Stimulated activated CD4-positive, alpha-beta T cell treated with anti-CD3 and anti-CD28 coated beads, Interleukin-2, amount 100 ng/mL, for 4 hours (primary cell): ENCODE measurements around the gene PADI2.
A peak's percentile ranks its signal among the peaks of the same experiment; 100 is the strongest.

Experiments used
- DNase-seq: peaks from one replicate; pipeline ENCODE4 v3.0.0-alpha.2; 2020; ENCODE audit warnings: low read depth

Gene PADI2

DNA sequence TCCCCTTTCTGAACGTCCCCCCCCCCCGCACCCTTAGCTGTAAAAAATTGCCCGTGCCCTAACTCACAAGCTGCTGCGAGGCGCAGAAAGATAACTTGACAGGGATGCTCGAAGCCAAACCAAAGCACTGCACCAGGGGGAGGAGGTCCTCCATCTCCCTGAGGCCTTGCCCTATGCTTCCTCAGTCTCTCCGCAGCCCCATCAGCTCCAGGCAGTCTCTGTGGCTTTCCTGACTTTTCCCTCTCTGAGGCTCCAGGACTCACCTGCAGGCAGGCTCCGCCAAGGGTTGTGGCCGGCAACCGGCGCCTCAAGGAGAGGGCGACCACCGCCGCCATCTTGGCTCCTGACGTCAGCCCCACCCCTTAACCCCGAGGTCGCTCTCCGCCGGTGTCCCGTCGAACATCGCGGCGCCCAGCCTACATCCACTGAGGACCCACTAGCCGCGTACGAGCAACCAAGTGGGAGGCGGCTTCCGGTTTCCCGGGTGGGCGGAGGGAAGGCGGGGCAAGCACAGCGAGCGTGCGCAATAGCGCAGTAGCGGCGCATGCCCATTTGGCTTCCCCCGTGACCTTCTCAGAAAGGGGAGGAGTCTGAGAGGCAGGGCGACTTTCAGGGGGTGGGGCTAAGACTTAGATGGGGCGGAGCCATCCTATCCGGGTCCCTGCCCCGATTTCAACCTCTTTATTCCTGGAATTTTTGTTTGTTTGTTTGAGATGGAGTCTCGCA lies 65.4 kb downstream of the PADI2 start, which contains the start of gene SDHB:
TSS of gene SDHB (minus strand) at position 348 of the 726 bp plus-strand sequence. CDS start at position 335, 13 bp downstream.
- peak; percentile 98 for DNase-seq

GRCh38 chr1:17053086-17053684 lies 66.1 kb downstream of the PADI2 start:
- DNase-seq: no peak

- no peak for DNase-seq
Measured at GRCh38 chr1:17052641-17053040, 66.6 kb downstream of the PADI2 start.

- no peak for DNase-seq
Measured at GRCh38 chr1:17052038-17052437, 67.2 kb downstream of the PADI2 start.

DNA sequence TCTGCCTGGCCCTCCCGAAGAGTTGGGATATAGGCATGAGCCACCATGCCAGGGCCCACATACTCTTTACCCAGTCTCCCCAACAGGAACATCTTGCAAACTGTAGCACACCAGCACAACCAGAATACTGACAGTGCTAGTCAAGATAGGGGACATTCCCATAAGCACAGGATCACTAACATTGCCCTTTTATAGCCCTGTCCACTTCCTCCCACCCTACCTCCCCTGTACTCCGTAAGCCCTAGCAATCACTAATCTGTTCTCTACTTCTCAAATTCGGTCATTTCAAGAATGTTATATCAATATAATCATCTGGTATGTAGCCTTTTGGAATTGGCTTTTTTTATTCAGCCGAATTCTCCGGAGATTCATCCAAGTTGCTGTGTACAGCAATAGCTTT lies 71.3 kb downstream of the PADI2 start:
- no peak for DNase-seq

DNA sequence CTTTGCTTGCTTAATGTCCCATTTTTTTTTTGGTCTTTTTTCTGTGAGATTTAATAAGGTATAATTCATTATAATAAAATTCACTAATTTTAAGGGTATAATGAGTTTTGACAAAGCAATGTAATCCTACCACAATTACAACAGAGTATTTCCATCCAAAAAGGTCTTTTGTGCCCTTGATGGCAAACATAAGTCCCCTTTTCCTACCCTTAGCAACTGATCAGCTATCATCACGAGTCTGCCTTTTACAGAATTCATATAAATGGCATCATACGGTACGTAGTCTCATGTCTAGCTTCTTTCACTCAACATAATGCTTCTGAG lies 73.0 kb downstream of the PADI2 start:
- DNase-seq: no peak

DNA sequence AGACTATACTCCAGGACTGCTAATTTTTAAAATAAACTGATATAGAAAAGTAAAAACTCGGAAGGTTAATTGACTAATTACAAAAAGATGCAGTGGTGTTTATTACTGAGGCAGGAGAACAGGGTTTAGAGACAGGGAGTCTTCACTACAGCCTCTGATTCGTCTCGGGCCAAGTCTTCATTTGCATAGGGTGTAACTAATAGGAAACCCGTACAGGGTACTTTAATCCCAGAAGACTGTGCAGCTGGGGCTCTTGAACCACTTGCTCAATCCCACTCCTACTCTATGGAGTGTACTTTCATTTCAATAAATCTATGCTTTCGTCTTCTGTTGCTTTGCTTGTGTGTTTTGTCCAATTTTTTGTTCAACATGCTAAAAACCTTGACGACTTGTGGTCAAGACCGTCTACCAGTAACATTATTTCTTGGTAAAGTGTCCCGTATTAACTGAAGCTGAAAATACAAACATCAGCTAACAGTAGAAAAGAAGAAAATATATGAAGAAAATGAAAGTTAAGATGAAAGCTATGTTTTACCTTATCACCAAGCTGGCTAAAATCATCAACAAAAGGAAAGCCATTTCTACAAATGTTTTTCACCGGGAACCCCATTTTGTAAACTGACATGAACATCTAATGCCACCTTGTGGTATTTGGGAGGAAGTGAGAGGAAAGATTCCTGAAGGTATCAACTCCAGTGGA lies 73.5 kb downstream of the PADI2 start:
- DNase-seq: no peak

DNA sequence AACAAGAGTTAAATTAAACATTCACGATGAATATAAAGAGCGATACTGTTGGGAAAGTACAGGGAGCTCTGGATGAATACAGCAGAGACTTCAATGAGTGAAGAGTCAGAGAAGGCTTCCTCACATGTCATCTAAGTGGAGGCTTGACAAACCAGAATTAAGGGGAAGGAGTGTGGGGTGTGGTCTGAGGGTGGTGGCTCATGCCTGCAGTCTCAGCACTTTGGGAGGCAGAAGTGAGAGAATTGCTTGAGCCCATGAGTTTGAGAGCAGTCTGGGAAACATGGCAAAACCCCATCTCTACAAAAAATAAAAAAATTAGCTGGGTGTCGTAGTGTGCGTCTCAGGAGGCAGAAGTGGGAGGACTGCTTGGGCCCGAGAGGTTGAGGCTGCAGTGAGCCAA lies 74.1 kb downstream of the PADI2 start:
- DNase-seq: no peak

DNA sequence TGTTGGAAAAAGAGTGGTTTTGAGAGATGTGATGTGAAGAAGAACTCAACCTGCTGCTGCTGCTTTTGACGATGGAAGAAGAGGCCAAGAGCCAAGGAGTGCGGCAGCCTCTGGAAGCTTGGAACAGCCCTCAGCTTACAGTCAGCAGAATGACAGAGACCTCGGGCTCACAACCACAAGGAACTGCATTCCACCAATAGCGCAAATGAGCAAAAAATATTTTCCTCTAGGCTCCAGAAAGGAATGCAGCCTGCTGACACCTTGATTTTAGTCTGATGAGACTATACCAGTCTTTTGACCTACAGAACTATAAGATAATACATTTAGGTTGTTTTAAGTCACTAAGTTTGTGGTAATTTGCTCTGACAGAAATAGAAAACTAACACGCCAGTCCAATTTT lies 75.6 kb downstream of the PADI2 start:
- DNase-seq: no peak

DNA sequence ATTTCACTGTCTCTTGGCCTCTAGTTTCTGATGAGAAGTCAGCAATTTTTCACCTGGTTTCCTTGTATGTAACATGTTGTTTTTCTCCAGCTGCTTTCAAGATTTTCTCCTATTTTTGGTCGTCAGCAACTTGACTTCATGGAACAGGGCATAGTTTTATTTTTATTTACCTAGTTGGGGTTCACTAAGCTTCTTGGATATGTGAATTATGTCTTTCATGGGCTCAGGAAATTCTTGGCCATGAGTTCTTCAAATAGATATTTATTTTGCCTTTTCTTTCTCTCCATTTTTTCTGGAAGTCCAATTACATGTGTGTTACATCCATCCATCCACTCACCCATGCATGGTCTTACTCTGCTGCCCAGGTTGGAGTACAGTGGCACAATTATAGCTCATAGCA lies 79.1 kb downstream of the PADI2 start:
- no peak for DNase-seq

DNA sequence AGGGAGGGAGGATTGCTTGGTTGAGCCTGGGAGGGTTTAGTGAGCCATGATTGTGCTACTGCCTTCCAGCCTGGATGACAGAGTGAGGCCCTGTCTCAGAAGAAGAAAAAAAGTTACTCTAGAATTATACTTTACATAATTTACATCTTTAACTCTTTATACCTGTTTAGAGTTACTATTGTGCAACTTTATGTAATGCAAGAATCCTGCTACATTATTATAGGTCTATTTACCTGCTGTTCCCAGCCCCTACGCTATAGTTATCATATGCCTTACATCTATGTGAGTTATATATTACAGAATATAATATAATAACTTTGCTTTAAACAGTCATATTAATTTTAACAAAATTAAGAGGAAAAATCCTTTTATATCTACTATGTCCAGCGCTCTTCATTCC lies 79.7 kb downstream of the PADI2 start:
- no peak for DNase-seq

GRCh38 chr1:17033481-17033880 lies 85.8 kb downstream of the PADI2 start:
- DNase-seq: no peak

DNA sequence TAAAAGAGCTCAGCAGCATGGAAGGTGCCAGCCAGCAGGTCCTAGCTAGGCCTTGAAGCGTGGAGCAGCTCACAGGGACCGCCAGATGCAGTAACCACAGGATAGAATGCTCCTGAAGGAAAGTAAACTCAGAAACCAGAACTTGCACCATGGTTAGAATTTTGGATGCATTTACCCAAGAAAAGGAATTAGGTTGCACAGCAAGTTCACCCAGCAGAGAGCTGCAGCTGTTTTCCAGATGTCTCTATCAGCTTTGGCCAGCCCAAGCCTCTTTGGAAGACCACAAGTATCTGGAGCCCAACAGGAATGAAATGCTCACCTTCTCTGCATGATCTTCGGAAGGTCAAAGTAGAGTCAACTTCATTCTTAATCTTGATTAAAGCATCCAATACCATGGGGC lies 86.5 kb downstream of the PADI2 start:
- no peak for DNase-seq

GRCh38 chr1:17031436-17031835 lies 87.8 kb downstream of the PADI2 start:
- DNase-seq: no peak

- DNase-seq: no peak
Measured at GRCh38 chr1:17030206-17030605, 89.0 kb downstream of the PADI2 start.

DNA sequence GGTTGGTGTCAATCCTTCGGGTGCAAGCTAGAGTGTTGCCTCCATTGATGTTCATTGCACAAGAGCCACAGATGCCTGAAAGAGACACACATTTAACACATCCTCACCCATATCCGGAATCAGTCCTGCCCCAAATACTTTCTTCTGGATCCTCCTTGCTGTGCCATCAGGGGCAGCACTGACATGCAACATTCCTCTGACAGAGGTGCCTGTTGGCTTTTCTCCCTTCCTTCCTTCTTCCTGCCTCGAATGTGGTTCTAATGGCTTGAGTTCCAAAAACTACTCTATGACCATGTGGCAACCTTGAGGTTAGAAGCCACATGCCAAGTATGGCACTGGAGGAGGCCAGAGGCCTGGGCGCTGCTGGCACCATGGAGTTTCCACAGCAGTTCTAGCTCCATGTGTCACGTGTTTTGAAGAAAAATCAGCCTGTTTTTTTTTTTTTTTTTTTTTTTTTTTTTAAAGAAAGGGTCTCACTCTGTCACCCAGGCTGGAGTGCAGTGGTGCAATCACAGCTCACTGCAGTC lies 90.5 kb downstream of the PADI2 start:
- DNase-seq: no peak

GRCh38 chr1:17027900-17028299 lies 91.4 kb downstream of the PADI2 start:
- DNase-seq: no peak

DNA sequence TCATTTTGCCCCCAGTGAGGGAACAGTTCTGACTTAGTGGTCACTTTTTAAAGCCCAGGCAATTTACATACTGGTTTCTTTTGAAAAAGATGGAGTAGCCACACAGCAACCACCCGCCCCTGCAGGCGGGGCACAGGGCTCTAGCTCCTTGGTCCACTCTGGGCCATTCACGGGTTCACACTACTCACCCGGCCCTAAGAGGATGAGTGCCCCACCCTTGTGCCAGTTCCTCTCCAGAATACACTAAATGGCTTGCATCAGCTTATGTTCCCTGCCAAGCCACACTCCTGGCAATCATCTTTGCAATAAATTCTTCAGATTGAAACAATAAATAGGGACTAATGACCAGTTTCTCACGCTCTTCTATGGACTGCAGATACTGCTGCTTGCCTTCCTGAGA lies 91.8 kb downstream of the PADI2 start:
- no peak for DNase-seq

DNA sequence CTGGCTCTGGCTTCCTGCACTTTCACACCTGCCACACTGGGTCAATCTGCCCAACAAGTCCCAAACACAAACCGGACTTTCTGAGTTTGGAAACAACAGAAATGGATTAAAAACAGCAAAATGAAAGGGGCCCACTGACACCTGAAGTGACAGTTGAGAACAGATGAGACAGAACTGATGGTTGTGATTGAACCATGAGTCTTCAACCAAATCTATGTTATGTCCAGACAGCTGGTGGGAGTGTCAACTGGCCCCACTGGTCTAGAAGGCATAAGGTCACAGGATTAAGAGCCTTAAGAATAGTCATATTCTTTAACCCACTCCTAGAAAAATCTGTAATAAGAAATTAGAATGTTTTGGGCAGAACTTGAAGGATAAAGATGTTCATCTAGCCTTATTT lies 94.5 kb downstream of the PADI2 start:
- no peak for DNase-seq

DNA sequence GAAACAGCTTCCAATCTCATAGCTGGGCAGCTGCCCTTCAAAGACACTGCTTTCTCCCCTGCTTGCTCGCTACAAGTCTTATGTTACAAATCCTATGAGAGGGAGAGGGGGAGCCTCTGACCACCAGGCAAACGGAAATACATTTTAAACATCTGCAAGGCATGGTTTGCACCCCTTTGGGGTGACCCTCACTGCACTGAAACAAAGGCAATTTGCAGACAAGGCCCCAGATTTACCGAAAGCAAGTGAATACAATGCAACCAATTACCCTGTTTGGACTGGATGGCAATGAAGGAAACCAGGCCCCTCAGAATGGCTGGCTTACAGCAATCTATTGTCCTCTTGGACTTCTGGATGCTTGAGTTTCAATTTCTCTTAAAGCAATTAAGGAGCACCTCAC lies 95.7 kb downstream of the PADI2 start:
- no peak for DNase-seq

- no peak for DNase-seq
Measured at GRCh38 chr1:17023102-17023501, 96.1 kb downstream of the PADI2 start.

GRCh38 chr1:17021896-17022295 lies 97.4 kb downstream of the PADI2 start:
- no peak for DNase-seq

- no peak for DNase-seq
Measured at GRCh38 chr1:17020502-17020901, 98.7 kb downstream of the PADI2 start.
